ENCODE data around the gene ZNF615.
"Not testable (repeated sequence)": the region's sequence is repeated elsewhere in the genome, so short reads cannot be mapped to it uniquely, and the experiment has no call there.

GRCh38 chr19:51980926-51981325, 27.1 kb downstream of the ZNF615 start:
- TF ChIP-seq, protein P1, sequence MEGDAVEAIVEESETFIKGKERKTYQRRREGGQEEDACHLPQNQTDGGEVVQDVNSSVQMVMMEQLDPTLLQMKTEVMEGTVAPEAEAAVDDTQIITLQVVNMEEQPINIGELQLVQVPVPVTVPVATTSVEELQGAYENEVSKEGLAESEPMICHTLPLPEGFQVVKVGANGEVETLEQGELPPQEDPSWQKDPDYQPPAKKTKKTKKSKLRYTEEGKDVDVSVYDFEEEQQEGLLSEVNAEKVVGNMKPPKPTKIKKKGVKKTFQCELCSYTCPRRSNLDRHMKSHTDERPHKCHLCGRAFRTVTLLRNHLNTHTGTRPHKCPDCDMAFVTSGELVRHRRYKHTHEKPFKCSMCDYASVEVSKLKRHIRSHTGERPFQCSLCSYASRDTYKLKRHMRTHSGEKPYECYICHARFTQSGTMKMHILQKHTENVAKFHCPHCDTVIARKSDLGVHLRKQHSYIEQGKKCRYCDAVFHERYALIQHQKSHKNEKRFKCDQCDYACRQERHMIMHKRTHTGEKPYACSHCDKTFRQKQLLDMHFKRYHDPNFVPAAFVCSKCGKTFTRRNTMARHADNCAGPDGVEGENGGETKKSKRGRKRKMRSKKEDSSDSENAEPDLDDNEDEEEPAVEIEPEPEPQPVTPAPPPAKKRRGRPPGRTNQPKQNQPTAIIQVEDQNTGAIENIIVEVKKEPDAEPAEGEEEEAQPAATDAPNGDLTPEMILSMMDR (conservative IDR thresholded peaks at IDR 0.05 in 1 of 2, IDR thresholded peaks at IDR 0.05 in 1 of 2; ENCODE audit: low read depth in 1 of 2, low read length in 2 of 2): not testable (repeated sequence)
- TF ChIP-seq EZH2 (IDR thresholded peaks at IDR 0.05; ENCODE audit: low read length, missing control alignments): not testable (repeated sequence)
